Vagina (tissue), 2 donors: ENCODE results near the gene LAT. TPM values are rescaled to one million over a fixed set of nuclear protein-coding genes. Genes with fewer than 3 reads are reported as not detected.
"Not testable (repeated sequence)": the region's sequence is repeated elsewhere in the genome, so short reads cannot be mapped to it uniquely, and the experiment has no call there.

Experiments used
- DNase-seq, 2 donors: peaks; one replicate each; pipeline ENCODE4 v3.0.0-alpha.2; 2017; ENCODE audit errors: extremely low spot score in 2 of 2
- H3K27ac ChIP-seq: fragments of 200-600 bp; sonication (generic); one replicate; pipeline ENCODE4 v1.5.1; 2019
- H3K27me3 ChIP-seq: fragments of 200-600 bp; sonication (generic); one replicate; pipeline ENCODE4 v1.5.1; 2019
- H3K36me3 ChIP-seq, 2 donors: fragments of 200-600 bp; sonication (generic); one replicate each; pipeline ENCODE4 v1.5.1; 2017 to 2019
- H3K4me1 ChIP-seq: fragments of 200-600 bp; sonication (generic); one replicate; pipeline ENCODE4 v1.5.1; 2019
- H3K4me3 ChIP-seq, 2 donors: fragments of 200-600 bp; sonication (generic); 1 replicate in 1 of 2; 2 replicates in 1 of 2; pipeline ENCODE4 v1.5.1; 2016 to 2019
- H3K9me3 ChIP-seq: fragments of 200-600 bp; sonication (generic); one replicate; pipeline ENCODE4 v1.5.1; 2019
- CTCF ChIP-seq, 3 experiments: fragments of 450-650 bp in 2 of 3; fragments of 200-600 bp in 1 of 3; sonication (generic) in 1 of 3; IDR thresholded peaks; one replicate each; pipeline ENCODE4 v1.5.1; 2017 to 2019; ENCODE audit warnings: antibody characterized with exemption in 3 of 3, mild to moderate bottlenecking in 2 of 3, moderate library complexity in 2 of 3
- POLR2A ChIP-seq, 2 donors: fragments of 450-650 bp; IDR thresholded peaks; one replicate each; pipeline ENCODE4 v1.6.1; 2017; ENCODE audit warnings: antibody characterized with exemption in 2 of 2, mild to moderate bottlenecking in 2 of 2, moderate library complexity in 2 of 2
- POLR2AphosphoS5 ChIP-seq, 2 donors: sonication (generic); formaldehyde crosslinking; IDR thresholded peaks; one replicate each; pipeline ENCODE4 v1.9.0; 2017; ENCODE audit warnings: antibody characterized with exemption in 2 of 2, mild to moderate bottlenecking in 2 of 2, low read depth in 1 of 2; ENCODE audit not compliant: insufficient read depth in 1 of 2
- intact Hi-C: fragments of 100-400 bp; cut with DNase I; formaldehyde crosslinking; loops from one replicate; pipeline ENCODE4 v1.15.1; 2023
- total RNA-seq: library from RNA; depleted of rRNA; stranded (reverse); fragments of >200 nt; gene quantifications from one replicate; pipeline ENCODE4 v1.2.3, GENCODE V29; 2016

Gene LAT
- total RNA-seq, 1 donor from 2014 or later: 4.7 TPM

DNA sequence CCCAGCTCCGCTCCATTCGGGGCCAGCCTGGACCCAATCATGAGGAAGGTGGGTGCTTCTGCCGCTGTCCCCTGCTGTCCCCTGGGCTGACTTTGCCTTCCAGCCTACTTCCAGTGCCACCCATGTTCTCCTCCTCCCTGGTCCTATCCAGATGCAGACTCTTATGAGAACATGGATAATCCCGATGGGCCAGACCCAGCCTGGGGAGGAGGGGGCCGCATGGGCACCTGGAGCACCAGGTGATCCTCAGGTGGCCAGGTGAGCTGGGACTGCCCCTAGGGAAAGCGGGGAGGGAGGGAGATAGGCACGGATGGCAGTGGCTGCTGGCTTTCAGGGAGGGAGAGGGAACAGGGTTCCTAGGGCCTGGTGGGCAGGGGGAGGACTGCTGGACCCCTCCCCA is 46.1 kb upstream of the LAT start:
- Histone ChIP-seq H3K27ac (no peak overlapping the region), H3K4me3 (no peak overlapping the region), H3K36me3 (no peaks in the 10 kb centered on the region), H3K4me1 (peaks cover 5% of the 10 kb centered on the region), H3K9me3 (no peaks in the 10 kb centered on the region), H3K27me3 (no peaks in the 10 kb centered on the region)
- intact Hi-C loops: no loop called here
- DNase-seq: no peak
- no peak for TF ChIP-seq POLR2A (IDR thresholded peaks at IDR 0.05)
- TF ChIP-seq CTCF (IDR thresholded peaks at IDR 0.05): no peak
- no peak for TF ChIP-seq POLR2AphosphoS5 (IDR thresholded peaks at IDR 0.05; ENCODE audit: insufficient read depth in 1 of 2, low read depth in 1 of 2)

DNA sequence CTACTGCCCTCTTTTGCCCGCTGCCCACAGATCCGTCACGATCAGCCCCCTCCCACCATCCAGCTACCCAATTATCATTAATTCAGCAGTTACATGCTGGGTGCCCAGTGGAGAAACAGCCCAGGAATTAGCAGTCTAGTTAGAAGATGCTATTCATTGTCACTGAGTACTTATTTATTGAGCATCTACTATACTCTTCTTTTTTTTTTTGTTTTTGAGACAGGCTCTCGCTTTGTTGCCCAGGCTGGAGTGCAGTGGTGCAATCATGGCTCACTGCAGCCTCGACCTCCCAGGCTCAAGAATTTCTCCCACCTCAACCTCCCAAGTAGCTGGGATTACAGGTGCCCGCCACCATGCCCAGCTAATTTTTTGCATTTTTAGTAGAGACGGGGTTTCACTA is 45.0 kb upstream of the LAT start:
- not testable (repeated sequence) for H3K9me3 ChIP-seq, H3K4me3 ChIP-seq, DNase-seq, H3K27ac ChIP-seq, H3K36me3 ChIP-seq, H3K27me3 ChIP-seq, H3K4me1 ChIP-seq
- intact Hi-C loops: loop anchor here (10.0 kb wide), 1 partner anchor 125 kb away; no protein-coding TSS in a partner anchor

- H3K27ac ChIP-seq: no peak overlapping the region
- H3K27me3 ChIP-seq: no peaks in the 10 kb centered on the region
- TF ChIP-seq POLR2AphosphoS5 (IDR thresholded peaks at IDR 0.05; ENCODE audit: insufficient read depth in 1 of 2, low read depth in 1 of 2) (no peak), POLR2A (IDR thresholded peaks at IDR 0.05) (no peak), CTCF (IDR thresholded peaks at IDR 0.05) (no peak)
- peaks cover 14% of the 10 kb centered on the region for H3K4me1 ChIP-seq
- DNase-seq: no peak
- intact Hi-C loops: loop anchor here (10.0 kb wide), 1 partner anchor 128 kb away; no protein-coding TSS in a partner anchor
- H3K36me3 ChIP-seq: no peaks in the 10 kb centered on the region
- no peak overlapping the region for H3K4me3 ChIP-seq
- no peaks in the 10 kb centered on the region for H3K9me3 ChIP-seq
Observed at GRCh38 chr16:28943281-28943680, 41.6 kb upstream of the LAT start.

DNA sequence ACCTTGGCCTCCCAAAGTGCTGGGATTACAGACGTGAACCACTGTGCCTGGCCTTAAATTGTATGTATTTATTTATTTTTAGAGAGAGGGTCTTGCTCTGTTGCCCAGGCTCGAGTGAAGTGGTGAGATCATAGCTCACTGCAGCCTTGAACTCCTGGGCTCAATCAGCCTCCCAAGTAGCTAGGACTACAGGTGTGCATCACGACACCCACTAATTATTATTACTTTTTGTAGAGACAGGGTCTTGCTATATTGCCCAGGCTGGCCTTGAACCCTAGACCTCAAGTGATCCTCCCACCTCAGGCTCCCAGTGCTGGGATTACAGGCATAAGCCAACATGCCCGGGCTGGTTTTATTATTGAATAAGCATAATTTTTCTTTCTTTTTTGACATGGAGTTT is 38.2 kb upstream of the LAT start:
- TF ChIP-seq CTCF (IDR thresholded peaks at IDR 0.05) (no peak), POLR2AphosphoS5 (IDR thresholded peaks at IDR 0.05; ENCODE audit: insufficient read depth in 1 of 2, low read depth in 1 of 2) (no peak)

DNA sequence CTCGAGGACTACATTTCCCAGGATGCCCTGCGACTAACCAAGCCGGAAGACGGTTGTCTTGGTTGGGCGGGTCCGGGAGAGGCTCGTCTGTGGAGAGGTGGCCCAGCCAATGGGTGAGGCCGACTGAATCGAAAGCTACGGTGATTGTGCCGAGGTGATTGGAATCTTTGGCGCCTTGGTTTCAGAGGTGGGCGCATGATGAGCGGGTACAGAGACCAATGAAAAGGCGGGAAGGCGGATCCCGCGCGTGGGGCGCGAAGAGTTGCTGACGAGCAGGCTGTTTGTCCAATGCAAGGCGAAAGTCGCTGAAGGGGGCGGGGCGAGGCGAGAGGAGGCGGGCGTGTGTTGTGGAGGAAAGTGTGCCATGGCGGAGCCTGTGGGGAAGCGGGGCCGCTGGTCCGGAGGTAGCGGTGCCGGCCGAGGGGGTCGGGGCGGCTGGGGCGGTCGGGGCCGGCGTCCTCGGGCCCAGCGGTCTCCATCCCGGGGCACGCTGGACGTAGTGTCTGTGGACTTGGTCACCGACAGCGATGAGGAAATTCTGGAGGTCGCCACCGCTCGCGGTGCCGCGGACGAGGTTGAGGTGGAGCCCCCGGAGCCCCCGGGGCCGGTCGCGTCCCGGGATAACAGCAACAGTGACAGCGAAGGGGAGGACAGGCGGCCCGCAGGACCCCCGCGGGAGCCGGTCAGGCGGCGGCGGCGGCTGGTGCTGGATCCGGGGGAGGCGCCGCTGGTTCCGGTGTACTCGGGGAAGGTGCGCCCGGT is 34.0 kb upstream of the LAT start, which contains the start of gene NFATC2IP:
NFATC2IP (plus strand) TSS at position 290 of the 762 bp plus-strand sequence; CDS start at position 365, 75 bp downstream.
- H3K27me3 ChIP-seq: no peaks in the 10 kb centered on the region
- TF ChIP-seq POLR2A (IDR thresholded peaks at IDR 0.05): no peak
- TF ChIP-seq POLR2AphosphoS5 (IDR thresholded peaks at IDR 0.05; ENCODE audit: insufficient read depth in 1 of 2, low read depth in 1 of 2): peak; percentile 81 to 99

More for the DNA sequence above, 38.2 kb upstream of the LAT start:
- H3K9me3 ChIP-seq: no peaks in the 10 kb centered on the region
- H3K36me3 ChIP-seq: no peaks in the 10 kb centered on the region
- DNase-seq: no peak
- no peak overlapping the region for H3K4me3 ChIP-seq
- no peak overlapping the region for H3K27ac ChIP-seq
- no peaks in the 10 kb centered on the region for H3K27me3 ChIP-seq
- peaks cover 24% of the 10 kb centered on the region for H3K4me1 ChIP-seq
- intact Hi-C loops: loop anchor here (10.0 kb wide), 1 partner anchor 132 kb away; no protein-coding TSS in a partner anchor

DNA sequence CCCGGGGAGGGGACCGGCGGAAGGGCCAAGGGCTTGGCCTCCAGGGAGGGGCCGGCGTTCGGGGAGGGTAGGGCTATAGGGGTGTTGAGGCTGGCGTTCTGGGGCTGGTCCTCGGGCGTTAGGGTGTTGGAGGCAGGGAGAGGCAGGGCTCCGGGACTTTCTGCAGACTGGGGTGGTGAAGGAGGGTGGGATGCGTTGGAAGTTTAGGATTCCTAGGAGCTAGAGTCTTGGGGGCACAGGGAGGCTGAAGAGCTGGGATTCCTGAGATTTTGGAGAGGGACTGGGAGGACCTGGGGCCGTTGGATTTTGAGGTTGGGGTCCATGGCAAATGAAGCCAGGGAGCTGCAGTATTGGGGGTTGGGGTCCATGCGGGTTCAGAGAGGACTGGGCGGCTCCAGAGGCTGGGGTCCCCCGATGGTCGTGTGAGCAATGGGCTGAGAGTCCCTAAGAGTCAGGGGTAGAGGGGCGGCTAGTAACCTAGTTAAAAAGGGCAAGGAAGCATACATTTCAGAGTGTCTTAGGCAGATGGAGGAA is 33.4 kb upstream of the LAT start:
- intact Hi-C loops: no loop called here
- Histone ChIP-seq H3K27ac (peak overlapping the region; percentile 69), H3K27me3 (no peaks in the 10 kb centered on the region), H3K9me3 (no peaks in the 10 kb centered on the region), H3K4me1 (peaks cover 24% of the 10 kb centered on the region), H3K36me3 (peaks cover 0 to 36% of the 10 kb centered on the region in 2 donors), H3K4me3 (peak overlapping the region; percentile 69 to 95)
- TF ChIP-seq POLR2AphosphoS5 (IDR thresholded peaks at IDR 0.05; ENCODE audit: insufficient read depth in 1 of 2, low read depth in 1 of 2) (no peak), CTCF (IDR thresholded peaks at IDR 0.05) (no peak), POLR2A (IDR thresholded peaks at IDR 0.05) (no peak)
- DNase-seq: no peak

More for the DNA sequence above, 34.0 kb upstream of the LAT start, which contains the start of gene NFATC2IP:
- H3K9me3 ChIP-seq: no peaks in the 10 kb centered on the region
- peak within 1 kb of the TSS; percentile 69 to 95 for H3K4me3 ChIP-seq
- H3K36me3 ChIP-seq: peaks cover 0 to 30% of the 10 kb centered on the region in 2 donors
- H3K4me1 ChIP-seq: peaks cover 26% of the 10 kb centered on the region
- peak within 1 kb of the TSS; percentile 70 for H3K27ac ChIP-seq
- intact Hi-C loops: no loop called here
- DNase-seq: peak; percentile 99 to 100
